HepG2 (cell line): ENCODE measurements around the gene HCN4.

ENCODE experiments used
- NCOA1 ChIP-seq: sonication (generic); formaldehyde crosslinking; IDR thresholded peaks from 2 replicates; pipeline ENCODE4 v1.9.0; 2021; ENCODE audit warnings: missing genetic modification reagents
- TF ChIP-seq, protein P1 (sequence below): sonication (generic); formaldehyde crosslinking; IDR thresholded peaks from 2 replicates; pipeline ENCODE4 v1.5.0; 2020; ENCODE audit warnings: mild to moderate bottlenecking, missing genetic modification reagents, moderate library complexity

DNA sequence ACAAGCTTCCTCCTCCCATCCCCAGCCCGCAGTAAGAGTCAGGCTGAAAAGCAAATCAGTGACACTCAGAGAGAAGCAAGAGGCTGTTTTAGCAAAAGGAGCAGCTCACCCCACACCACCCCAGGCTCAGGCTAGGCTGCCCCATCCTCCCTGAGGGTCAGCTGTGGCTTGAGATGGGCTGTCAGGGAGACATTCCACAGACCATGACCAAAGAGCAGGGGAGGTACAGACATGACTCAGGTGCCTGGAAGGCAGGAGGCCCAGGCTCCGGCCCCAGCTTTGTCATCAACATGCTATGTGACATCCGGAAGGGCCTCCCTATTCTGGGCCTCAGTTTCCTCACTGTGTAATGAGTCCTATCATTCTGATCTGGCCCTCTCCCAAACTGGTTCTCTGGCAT, 24.7 kb downstream of the HCN4 start:
- no peak for TF ChIP-seq NCOA1 (CRISPR knock-in tag)
- TF ChIP-seq, protein P1, sequence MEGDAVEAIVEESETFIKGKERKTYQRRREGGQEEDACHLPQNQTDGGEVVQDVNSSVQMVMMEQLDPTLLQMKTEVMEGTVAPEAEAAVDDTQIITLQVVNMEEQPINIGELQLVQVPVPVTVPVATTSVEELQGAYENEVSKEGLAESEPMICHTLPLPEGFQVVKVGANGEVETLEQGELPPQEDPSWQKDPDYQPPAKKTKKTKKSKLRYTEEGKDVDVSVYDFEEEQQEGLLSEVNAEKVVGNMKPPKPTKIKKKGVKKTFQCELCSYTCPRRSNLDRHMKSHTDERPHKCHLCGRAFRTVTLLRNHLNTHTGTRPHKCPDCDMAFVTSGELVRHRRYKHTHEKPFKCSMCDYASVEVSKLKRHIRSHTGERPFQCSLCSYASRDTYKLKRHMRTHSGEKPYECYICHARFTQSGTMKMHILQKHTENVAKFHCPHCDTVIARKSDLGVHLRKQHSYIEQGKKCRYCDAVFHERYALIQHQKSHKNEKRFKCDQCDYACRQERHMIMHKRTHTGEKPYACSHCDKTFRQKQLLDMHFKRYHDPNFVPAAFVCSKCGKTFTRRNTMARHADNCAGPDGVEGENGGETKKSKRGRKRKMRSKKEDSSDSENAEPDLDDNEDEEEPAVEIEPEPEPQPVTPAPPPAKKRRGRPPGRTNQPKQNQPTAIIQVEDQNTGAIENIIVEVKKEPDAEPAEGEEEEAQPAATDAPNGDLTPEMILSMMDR (CRISPR knock-in tag): no peak
